GM18861 (cell line): ENCODE results near the gene ASS1.

ENCODE experiments used
- ATAC-seq: cut with Tn5 transposase; IDR thresholded peaks from one replicate; pipeline ENCODE4 v1.9.1; 2021; ENCODE audit not compliant: unreplicated experiment

The ASS1 gene

DNA sequence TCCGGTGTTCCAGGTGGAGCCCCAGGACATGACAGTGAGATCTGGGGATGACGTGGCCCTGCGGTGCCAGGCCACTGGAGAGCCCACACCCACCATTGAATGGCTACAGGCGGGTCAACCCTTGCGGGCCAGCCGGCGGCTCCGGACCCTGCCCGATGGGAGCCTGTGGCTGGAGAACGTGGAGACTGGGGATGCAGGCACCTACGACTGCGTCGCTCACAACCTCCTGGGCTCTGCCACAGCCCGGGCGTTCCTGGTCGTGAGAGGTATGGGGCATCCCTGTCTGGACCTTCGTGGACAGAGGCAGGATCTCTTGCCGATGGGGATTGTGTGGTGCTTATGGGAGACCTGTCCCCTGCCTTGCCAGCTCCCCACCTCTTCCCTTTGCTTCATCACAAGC is 26.0 kb upstream of the ASS1 start:
- no peak for ATAC-seq

- ATAC-seq = no peak
Measured at GRCh38 chr9:130419521-130420035, 25.2 kb upstream of the ASS1 start.

- no peak for ATAC-seq
Measured at GRCh38 chr9:130421154-130421801, 23.5 kb upstream of the ASS1 start.

DNA sequence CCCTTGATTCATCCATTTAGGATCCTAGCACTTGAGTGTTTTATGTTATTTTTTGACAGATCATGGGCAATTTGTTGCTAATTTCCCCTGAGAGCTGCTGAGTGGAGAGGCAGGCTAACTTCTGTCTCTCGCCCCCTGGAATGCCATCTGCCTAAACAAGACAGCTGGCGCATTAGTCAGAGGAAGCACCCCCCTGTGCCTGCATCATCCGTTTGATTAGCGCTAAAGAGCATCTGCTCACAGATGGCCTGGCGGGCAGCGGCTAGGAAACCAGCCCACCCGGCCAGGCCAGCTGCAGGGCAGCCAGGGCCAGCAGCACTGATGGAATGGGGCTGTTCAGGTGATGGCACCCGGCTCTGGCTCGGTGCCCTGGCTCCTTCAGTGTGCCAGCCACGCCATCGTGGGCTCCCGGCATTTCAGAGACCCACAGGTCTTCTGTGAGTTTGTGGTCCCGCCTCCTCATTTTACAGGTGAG is 22.9 kb upstream of the ASS1 start:
- ATAC-seq = no peak

- ATAC-seq = no peak
Measured at GRCh38 chr9:130422546-130422945, 22.2 kb upstream of the ASS1 start.

DNA sequence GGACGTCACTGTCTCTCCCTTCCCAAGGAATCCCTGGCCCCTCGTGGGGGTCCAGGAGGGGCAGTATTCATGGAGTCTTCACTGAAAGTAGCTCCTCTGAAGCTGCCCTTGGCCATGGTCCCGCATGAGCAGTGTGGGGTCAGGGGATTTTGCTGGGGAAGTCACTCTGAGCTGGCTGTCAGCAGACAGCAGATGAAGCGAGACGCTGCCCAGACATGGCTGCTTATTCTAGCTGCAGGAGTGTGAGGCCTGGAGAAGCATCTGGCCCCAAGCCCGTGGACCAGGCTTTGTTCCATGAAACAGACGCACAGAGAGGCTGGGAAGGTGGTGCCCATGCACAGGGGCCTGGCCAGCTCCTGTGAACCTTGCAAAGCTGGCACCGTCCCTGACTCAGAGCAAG is 21.5 kb upstream of the ASS1 start:
- ATAC-seq = no peak

DNA sequence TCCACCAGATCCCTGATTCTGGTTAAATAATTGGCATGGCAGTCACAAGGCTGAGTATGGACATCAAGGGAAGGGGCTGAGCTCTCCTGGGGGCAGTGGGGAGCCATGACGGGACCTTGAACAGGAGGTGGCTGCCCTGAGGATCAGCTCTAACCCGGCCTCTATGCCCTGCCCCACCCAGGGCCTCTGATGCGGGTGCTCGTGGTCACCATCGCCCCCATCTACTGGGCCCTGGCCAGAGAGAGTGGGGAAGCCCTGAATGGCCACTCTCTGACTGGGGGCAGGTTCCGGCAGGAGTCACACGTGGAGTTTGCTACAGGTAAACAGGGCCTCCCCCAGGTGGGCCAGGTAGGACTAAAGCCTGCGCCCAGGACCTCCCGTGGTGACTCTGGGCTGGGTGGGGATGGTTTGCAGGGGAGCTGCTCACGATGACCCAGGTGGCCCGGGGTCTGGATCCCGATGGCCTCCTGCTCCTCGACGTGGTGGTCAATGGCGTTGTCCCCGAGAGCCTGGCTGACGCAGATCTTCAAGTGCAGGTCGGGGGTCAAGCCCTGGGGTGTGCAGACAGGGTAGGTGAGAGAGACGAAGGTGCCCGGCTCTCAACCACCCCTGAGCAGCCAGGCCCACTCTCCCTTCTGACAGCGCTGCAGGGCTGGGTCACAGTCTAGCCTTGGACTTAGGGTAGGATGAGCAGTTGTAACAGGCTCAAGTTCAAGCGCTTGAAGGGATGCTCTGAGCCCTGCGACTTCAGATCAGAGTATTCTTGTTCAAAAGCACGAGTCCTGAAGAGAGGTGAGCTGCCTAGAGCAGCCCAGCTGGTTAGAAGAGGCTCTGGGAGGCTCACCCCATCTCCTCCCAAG is 19.9 kb upstream of the ASS1 start:
- ATAC-seq = no peak

DNA sequence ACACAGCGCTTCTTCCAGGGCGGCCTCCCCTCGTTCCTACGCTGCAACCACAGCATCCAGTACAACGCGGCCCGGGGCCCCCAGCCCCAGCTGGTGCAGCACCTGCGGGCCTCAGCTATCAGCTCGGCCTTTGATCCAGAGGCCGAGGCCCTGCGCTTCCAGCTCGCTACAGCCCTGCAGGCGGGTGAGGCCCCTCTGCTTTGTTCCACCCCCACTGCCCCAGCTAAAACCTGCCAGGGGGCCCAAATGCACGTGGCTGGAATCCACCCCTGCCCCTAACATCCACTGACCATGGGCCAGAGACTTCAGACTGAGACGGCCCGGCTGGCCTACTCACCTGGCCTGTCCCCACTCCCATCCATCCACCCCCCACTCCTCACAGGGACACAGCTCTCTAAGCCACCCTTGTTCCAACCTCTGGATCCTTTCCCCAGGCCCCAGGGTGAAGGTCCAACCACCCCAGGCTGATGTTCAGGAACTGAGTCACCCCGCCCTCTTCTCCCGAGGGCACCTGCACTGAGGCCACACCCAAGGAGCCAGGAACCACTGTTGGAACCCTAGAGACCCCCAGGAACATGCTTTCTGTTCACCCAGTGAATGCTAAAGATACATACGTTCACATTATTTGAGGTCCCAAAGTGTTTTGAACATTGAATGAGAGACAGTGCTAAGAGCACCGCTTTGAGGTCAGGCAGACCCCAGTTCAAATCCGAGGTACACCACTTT is 18.9 kb upstream of the ASS1 start:
- no peak for ATAC-seq

GRCh38 chr9:130426467-130426773 is 18.3 kb upstream of the ASS1 start:
- no peak for ATAC-seq

DNA sequence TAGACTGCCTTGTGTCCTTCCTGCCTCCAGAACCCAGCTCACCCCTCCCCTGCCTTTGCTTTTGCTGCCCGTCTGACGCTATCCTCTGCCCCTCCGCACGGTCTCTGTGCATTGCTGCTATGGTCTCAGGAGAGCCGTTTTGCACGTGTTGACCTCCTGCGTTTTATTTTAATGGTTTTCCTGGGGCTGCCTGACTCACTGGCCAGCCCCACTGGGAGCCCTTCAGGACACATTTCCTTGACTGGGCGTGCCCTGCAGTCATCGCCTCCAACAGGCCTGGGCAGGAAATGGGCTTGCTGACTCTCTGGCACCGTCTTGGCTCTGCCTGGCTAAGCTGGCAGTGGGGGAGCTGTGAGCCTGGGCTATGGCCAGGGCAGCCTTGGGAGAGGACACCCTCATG is 17.9 kb upstream of the ASS1 start:
- no peak for ATAC-seq

DNA sequence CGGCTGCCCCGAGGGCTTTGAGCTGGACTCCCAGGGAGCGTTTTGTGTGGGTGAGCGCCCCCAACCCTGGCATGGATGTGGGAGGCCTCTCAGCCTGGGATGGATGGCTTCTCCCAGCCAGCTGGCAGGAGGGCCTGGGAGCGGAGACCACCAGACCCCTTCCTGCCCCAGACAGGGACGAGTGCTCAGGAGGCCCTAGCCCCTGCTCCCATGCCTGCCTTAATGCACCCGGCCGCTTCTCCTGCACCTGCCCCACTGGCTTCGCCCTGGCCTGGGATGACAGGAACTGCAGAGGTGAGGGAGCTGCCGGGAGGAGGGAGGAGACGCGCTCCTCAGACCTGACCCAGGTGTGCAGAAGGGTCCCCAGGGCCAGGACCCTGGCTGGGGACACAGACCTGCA is 17.4 kb upstream of the ASS1 start:
- no peak for ATAC-seq

DNA sequence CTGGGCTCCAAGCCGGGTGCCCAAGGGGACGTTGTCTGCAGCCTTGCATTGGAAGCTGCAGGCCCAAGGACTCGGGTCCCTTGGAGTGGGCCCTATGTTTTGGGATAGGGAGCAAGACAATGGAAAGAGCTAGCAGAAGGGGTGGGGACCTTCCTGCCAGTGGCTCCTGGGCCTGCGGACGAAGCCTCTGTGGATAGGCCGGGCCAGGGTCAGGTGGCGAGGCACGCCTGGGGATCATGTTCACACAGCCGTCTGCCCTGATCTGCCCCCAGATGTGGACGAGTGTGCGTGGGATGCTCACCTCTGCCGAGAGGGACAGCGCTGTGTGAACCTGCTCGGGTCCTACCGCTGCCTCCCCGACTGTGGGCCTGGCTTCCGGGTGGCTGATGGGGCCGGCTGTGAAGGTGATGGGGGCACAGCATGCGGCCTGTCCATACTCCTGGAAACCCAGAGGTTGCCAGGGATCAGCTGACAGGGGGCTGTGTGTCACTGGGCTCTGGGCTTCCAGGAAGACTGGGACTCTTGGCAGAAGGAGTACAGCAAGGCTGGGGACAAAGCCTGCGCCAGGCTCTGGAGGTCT is 16.6 kb upstream of the ASS1 start:
- ATAC-seq = no peak

GRCh38 chr9:130429381-130429780 is 15.4 kb upstream of the ASS1 start:
- ATAC-seq = no peak

GRCh38 chr9:130429831-130430230 is 14.9 kb upstream of the ASS1 start:
- no peak for ATAC-seq

DNA sequence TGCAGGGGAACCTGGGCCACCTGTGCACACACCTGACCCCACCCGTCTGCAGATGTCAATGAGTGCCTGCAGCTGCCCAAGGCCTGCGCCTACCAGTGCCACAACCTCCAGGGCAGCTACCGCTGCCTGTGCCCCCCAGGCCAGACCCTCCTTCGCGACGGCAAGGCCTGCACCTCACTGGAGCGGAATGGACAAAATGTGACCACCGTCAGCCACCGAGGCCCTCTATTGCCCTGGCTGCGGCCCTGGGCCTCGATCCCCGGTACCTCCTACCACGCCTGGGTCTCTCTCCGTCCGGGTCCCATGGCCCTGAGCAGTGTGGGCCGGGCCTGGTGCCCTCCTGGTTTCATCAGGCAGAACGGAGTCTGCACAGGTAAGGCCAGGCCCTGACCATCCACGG is 14.5 kb upstream of the ASS1 start:
- no peak for ATAC-seq

GRCh38 chr9:130430734-130431535 is 13.8 kb upstream of the ASS1 start:
- no peak for ATAC-seq

DNA sequence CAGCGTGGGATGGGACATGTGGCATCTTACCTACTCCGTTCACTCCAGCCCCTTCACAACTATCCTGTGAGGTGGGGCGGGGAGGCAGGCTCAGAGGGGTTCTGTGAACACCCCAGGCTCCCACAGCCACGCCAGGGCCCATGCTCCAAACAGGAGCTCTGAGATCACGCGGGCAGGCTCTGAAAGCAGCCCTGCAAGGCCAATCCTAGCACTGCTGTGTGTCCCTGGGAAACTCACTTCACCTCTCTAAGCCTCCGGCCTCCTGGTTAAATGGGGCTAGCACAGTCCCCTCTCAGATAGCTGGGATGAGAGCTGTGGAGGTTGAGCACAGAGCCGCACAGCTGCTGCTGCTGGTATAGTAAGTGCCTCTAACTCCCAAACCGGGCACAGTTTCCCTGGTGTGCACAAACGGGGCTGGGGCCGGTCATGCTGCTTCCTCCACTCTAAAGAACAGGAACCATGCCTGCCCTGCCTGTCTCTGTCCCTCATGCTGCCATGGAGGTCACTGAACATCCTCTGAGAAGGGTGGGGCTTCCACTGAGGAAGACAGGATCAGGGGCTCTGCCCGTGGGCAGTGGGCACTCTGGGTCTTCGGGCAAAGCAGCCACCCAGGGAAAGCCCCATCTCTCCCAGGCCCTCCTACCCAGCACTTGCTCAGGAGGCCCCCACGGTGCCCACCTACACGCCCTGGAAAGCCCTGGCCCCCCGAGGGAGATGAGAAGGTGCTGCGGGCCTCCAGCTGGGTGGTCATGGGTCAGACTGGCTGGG is 13.0 kb upstream of the ASS1 start:
- no peak for ATAC-seq

- ATAC-seq = no peak
Measured at GRCh38 chr9:130432362-130432761, 12.4 kb upstream of the ASS1 start.

GRCh38 chr9:130432796-130433167 is 12.0 kb upstream of the ASS1 start:
- ATAC-seq = no peak
